Transverse colon (tissue), 4 donors: ENCODE results near the gene UGT1A5. TPM values are rescaled to one million over a fixed set of nuclear protein-coding genes. Genes with fewer than 3 reads are reported as not detected.

ENCODE experiments used
- DNase-seq: peaks from one replicate; pipeline ENCODE4 v3.0.0-alpha.2; 2019
- H3K27ac ChIP-seq, 4 donors: fragments of 200-600 bp; sonication (generic); 2 replicates each; pipeline ENCODE4 v1.5.1; 2016 to 2018; ENCODE audit warnings: inconsistent platforms in 4 of 4
- H3K27me3 ChIP-seq: fragments of 200-600 bp; sonication (generic); 2 replicates; pipeline ENCODE4 v1.5.1; 2017; ENCODE audit warnings: inconsistent platforms
- H3K36me3 ChIP-seq, 4 donors: fragments of 200-600 bp; sonication (generic); 2 replicates each; pipeline ENCODE4 v1.5.1; 2017 to 2019; ENCODE audit warnings: inconsistent platforms in 4 of 4
- H3K4me1 ChIP-seq, 4 donors: fragments of 200-600 bp; sonication (generic); 2 replicates each; pipeline ENCODE4 v1.5.1; 2017 to 2020; ENCODE audit warnings: inconsistent platforms in 4 of 4
- H3K4me3 ChIP-seq, 4 donors: fragments of 200-600 bp; sonication (generic); 1 replicate in 1 of 4; 2 replicates in 3 of 4; pipeline versions ENCODE4 v1.5.1 to v1.6.1; 2017 to 2019; ENCODE audit warnings: inconsistent platforms in 4 of 4
- H3K9me3 ChIP-seq, 2 donors: fragments of 200-600 bp; sonication (generic); 2 replicates each; pipeline ENCODE4 v1.5.1; 2017 to 2019; ENCODE audit warnings: inconsistent platforms in 2 of 2
- CTCF ChIP-seq, 5 experiments: fragments of 200-600 bp in 3 of 5; fragments of 450-650 bp in 2 of 5; sonication (generic) in 3 of 5; IDR thresholded peaks; 1 replicate in 2 of 5; 2 replicates in 3 of 5; pipeline ENCODE4 v1.5.1; 2016 to 2017; ENCODE audit warnings: antibody characterized with exemption in 5 of 5, inconsistent platforms in 3 of 5, mild to moderate bottlenecking in 2 of 5, moderate library complexity in 1 of 5
- EP300 ChIP-seq: sonication (generic); formaldehyde crosslinking; IDR thresholded peaks from one replicate; pipeline ENCODE4 v1.6.1; 2017; ENCODE audit warnings: antibody characterized with exemption, low read depth
- POLR2A ChIP-seq: fragments of 450-650 bp; IDR thresholded peaks from one replicate; pipeline ENCODE4 v1.6.1; 2016; ENCODE audit warnings: antibody characterized with exemption, mild to moderate bottlenecking, moderate library complexity
- POLR2AphosphoS5 ChIP-seq, 3 donors: sonication (generic); formaldehyde crosslinking; IDR thresholded peaks; one replicate each; pipeline ENCODE4 v1.6.1; 2016; ENCODE audit warnings: antibody characterized with exemption in 3 of 3
- WGBS, 2 donors: methylation state at CpG; one replicate each; pipeline ENCODE4 v1.1.5; 2018; ENCODE audit warnings: low coverage in 1 of 2; 5-methylcytosine and 5-hydroxymethylcytosine counted together
- in situ Hi-C, 4 donors: fragments of 200-750 bp; cut with MboI; loops; one replicate each; pipeline versions ENCODE4 v1.15.0 to v1.15.1; 2017; ENCODE audit warnings: low sequenced_read_pairs in 3 of 4, low pct_ligation_motif_present in 1 of 4, low pct_unique_long_range_greater_than_20kb in 1 of 4
- intact Hi-C: fragments of 100-400 bp; cut with DNase I; formaldehyde crosslinking; loops from one replicate; pipeline ENCODE4 v1.15.1; 2023; ENCODE audit warnings: low total_unique reads
- total RNA-seq, 4 donors: library from RNA; depleted of rRNA; stranded (reverse); fragments of >200 nt; gene quantifications; one replicate each; pipeline ENCODE4 v1.1.0, GENCODE V29; 2016

Gene UGT1A5
- total RNA-seq, 4 donors from 2014 or later, result 3.2 to 18.3 (median 7.9) TPM

- no peak for TF ChIP-seq EP300
- no peak for TF ChIP-seq POLR2A
- no peak for TF ChIP-seq CTCF (IDR thresholded peaks at IDR 0.05)
- no peak for TF ChIP-seq POLR2AphosphoS5 (IDR thresholded peaks at IDR 0.05)
- intact Hi-C loops (no loop called here), in situ Hi-C loops (no loop called here)
- no peak for DNase-seq
- Histone ChIP-seq H3K9me3 (no peaks in the 10 kb centered on the region), H3K4me3 (no peak overlapping the region), H3K27ac (no peak overlapping the region), H3K4me1 (no peaks in the 10 kb centered on the region), H3K27me3 (no peaks in the 10 kb centered on the region), H3K36me3 (no peaks in the 10 kb centered on the region)
- WGBS, 2 donors, result 54 to 65% methylated on average over 4 to 7 of the region's 7 CpGs
Observed at GRCh38 chr2:233799087-233799665, 86.5 kb downstream of the UGT1A5 start.

GRCh38 chr2:233799716-233800115 lies 87.0 kb downstream of the UGT1A5 start:
- no peaks in the 10 kb centered on the region for H3K27me3 ChIP-seq
- H3K4me3 ChIP-seq, result no peak overlapping the region
- H3K9me3 ChIP-seq, result no peaks in the 10 kb centered on the region
- in situ Hi-C loops, result no loop called here
- no peak for DNase-seq
- TF ChIP-seq EP300, result no peak
- no peak for TF ChIP-seq CTCF (IDR thresholded peaks at IDR 0.05)
- no peak for TF ChIP-seq POLR2A
- no peak for TF ChIP-seq POLR2AphosphoS5 (IDR thresholded peaks at IDR 0.05)
- intact Hi-C loops, result no loop called here
- WGBS, 2 donors, result 49% methylated on average over 5 of the region's 5 CpGs; no CpG with 5 or more reads in 1 of the 2 donors
- no peak overlapping the region for H3K27ac ChIP-seq
- no peaks in the 10 kb centered on the region for H3K4me1 ChIP-seq
- no peaks in the 10 kb centered on the region for H3K36me3 ChIP-seq

GRCh38 chr2:233800208-233800607 lies 87.5 kb downstream of the UGT1A5 start:
- 60 to 78% methylated on average over 1 to 7 of the region's 7 CpGs for WGBS, 2 donors
- H3K4me3 ChIP-seq, result no peak overlapping the region
- no peaks in the 10 kb centered on the region for H3K27me3 ChIP-seq
- in situ Hi-C loops, result no loop called here
- DNase-seq, result no peak
- H3K9me3 ChIP-seq, result no peaks in the 10 kb centered on the region
- no peaks in the 10 kb centered on the region for H3K4me1 ChIP-seq
- H3K36me3 ChIP-seq, result no peaks in the 10 kb centered on the region
- intact Hi-C loops, result no loop called here
- no peak overlapping the region for H3K27ac ChIP-seq
- no peak for TF ChIP-seq EP300
- TF ChIP-seq CTCF (IDR thresholded peaks at IDR 0.05), result no peak
- TF ChIP-seq POLR2AphosphoS5 (IDR thresholded peaks at IDR 0.05), result no peak
- TF ChIP-seq POLR2A, result no peak

- no peak overlapping the region for H3K27ac ChIP-seq
- H3K9me3 ChIP-seq, result no peaks in the 10 kb centered on the region
- no peak for TF ChIP-seq EP300
- no peak for TF ChIP-seq POLR2A
- no peak for TF ChIP-seq POLR2AphosphoS5 (IDR thresholded peaks at IDR 0.05)
- TF ChIP-seq CTCF (IDR thresholded peaks at IDR 0.05), result no peak
- DNase-seq, result no peak
- no peak overlapping the region for H3K4me3 ChIP-seq
- 79 to 87% methylated on average over 3 to 9 of the region's 9 CpGs for WGBS, 2 donors
- H3K4me1 ChIP-seq, result no peaks in the 10 kb centered on the region
- H3K27me3 ChIP-seq, result no peaks in the 10 kb centered on the region
- in situ Hi-C loops, result no loop called here
- H3K36me3 ChIP-seq, result no peaks in the 10 kb centered on the region
- intact Hi-C loops, result no loop called here
Observed at GRCh38 chr2:233801357-233802131, 88.8 kb downstream of the UGT1A5 start.
